ENCODE measurements around the gene FSHB. TPM values are rescaled to one million over a fixed set of nuclear protein-coding genes. Genes with fewer than 3 reads are reported as not detected.

FSHB gene
- total RNA-seq, 2 experiments from 2014 or later = not detected

DNA sequence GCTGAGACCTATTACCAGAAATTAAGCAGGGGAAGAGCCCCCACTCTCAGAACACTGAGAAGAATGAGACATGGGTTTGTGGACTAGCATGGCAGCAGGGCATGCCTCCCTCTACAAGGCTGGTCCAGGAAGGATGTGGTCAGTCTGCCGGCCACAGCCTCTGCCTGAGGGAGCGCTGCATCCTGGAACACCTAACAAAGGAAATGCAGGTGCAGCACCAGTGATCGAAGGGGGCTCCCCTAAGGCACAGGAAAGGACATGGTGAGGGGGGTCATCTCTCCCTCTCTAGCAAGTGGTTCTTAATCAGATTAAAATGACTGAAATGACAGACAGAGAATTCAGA lies 51.4 kb downstream of the FSHB start:
- H3K4me1 Mint-ChIP-seq = peaks cover 24% of the 10 kb centered on the region
- no peaks in the 10 kb centered on the region for H3K36me3 Mint-ChIP-seq (ENCODE audit: low read depth)
- peaks cover 12% of the 10 kb centered on the region for H3K27me3 Mint-ChIP-seq
- peak; percentile 47 for DNase-seq
- CTCF ChIA-PET = no interaction called here
- peaks cover 3% of the 10 kb centered on the region for H3K9me3 Mint-ChIP-seq
- peak overlapping the region; percentile 79 for H3K27ac Mint-ChIP-seq
- peak overlapping the region; percentile 48 for H3K4me3 Mint-ChIP-seq
- POLR2A ChIA-PET = no interaction called here

Other genes starting within 250 kb of the FSHB start
- not detected for gene KCNA4, start 214.0 kb upstream of the FSHB start, total RNA-seq
- 10 to 100 TPM; 36.5 to 47.6 TPM for gene ARL14EP, start 92.1 kb downstream of the FSHB start, total RNA-seq

Data from activated CD4-positive, alpha-beta T cell treated with anti-CD3 and anti-CD28 coated beads, Interleukin-2, amount 10 ng/mL, durations not matched to agents 7 days and 5 days (primary cell).